Measurements from ENCODE around the gene PPP4C.

- peak; percentile 53; the same call in 1 of the 2 replicates for TF ChIP-seq TAF1 (IDR thresholded peaks at IDR 0.05; ENCODE audit: low read depth, low read length)
- no peak for TF ChIP-seq RFX5 (IDR thresholded peaks at IDR 0.05; ENCODE audit: borderline replicate concordance, low read depth, low read length)
- no peak for TF ChIP-seq POLR2AphosphoS5 (IDR thresholded peaks at IDR 0.05; ENCODE audit: low read depth, low read length)
- no peak for TF ChIP-seq EZH2 (IDR thresholded peaks at IDR 0.05; ENCODE audit: low read depth, low read length, severe bottlenecking)
- TF ChIP-seq RAD21 (IDR thresholded peaks at IDR 0.05 in 1 of 2, conservative IDR thresholded peaks at IDR 0.05 in 1 of 2; ENCODE audit: low read depth in 2 of 2, low read length in 2 of 2): no peak
- no peak for TF ChIP-seq GABPA (IDR thresholded peaks at IDR 0.05; ENCODE audit: borderline replicate concordance, insufficient read depth, low read length)
- TF ChIP-seq, protein P1, sequence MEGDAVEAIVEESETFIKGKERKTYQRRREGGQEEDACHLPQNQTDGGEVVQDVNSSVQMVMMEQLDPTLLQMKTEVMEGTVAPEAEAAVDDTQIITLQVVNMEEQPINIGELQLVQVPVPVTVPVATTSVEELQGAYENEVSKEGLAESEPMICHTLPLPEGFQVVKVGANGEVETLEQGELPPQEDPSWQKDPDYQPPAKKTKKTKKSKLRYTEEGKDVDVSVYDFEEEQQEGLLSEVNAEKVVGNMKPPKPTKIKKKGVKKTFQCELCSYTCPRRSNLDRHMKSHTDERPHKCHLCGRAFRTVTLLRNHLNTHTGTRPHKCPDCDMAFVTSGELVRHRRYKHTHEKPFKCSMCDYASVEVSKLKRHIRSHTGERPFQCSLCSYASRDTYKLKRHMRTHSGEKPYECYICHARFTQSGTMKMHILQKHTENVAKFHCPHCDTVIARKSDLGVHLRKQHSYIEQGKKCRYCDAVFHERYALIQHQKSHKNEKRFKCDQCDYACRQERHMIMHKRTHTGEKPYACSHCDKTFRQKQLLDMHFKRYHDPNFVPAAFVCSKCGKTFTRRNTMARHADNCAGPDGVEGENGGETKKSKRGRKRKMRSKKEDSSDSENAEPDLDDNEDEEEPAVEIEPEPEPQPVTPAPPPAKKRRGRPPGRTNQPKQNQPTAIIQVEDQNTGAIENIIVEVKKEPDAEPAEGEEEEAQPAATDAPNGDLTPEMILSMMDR (IDR thresholded peaks at IDR 0.05; ENCODE audit: control extremely low read depth in 1 of 3, insufficient read depth in 1 of 3, low read depth in 1 of 3, low read length in 3 of 3): no peak
- TF ChIP-seq BRCA1 (IDR thresholded peaks at IDR 0.05; ENCODE audit: low read depth, low read length): no peak
- TF ChIP-seq POLR2A (IDR thresholded peaks at IDR 0.05; ENCODE audit: control extremely low read depth in 1 of 2, low read depth in 2 of 2, low read length in 2 of 2): no peak; a peak in 1 of 3 replicates
- no peak for TF ChIP-seq SRF (IDR thresholded peaks at IDR 0.05; ENCODE audit: low read depth, low read length)
- TF ChIP-seq KDM1A (IDR thresholded peaks at IDR 0.05; ENCODE audit: borderline replicate concordance, low read length): no peak
- TF ChIP-seq, protein P2, sequence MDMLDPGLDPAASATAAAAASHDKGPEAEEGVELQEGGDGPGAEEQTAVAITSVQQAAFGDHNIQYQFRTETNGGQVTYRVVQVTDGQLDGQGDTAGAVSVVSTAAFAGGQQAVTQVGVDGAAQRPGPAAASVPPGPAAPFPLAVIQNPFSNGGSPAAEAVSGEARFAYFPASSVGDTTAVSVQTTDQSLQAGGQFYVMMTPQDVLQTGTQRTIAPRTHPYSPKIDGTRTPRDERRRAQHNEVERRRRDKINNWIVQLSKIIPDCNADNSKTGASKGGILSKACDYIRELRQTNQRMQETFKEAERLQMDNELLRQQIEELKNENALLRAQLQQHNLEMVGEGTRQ (IDR thresholded peaks at IDR 0.05; ENCODE audit: low read length): no peak
- TF ChIP-seq NRF1 (IDR thresholded peaks at IDR 0.05; ENCODE audit: low read depth, low read length): peak; percentile 81; the same call in 1 of the 2 replicates
Measured at GRCh38 chr16:30064729-30065101, 11.1 kb upstream of the PPP4C start.
